Thyroid gland (tissue), 4 donors: Measurements from ENCODE around the gene PURB.

Source experiments
- POLR2A ChIP-seq, 2 donors: fragments of 450-650 bp; IDR thresholded peaks; one replicate each; pipeline ENCODE4 v1.6.1; 2017; ENCODE audit warnings: antibody characterized with exemption in 2 of 2, mild to moderate bottlenecking in 2 of 2, moderate library complexity in 1 of 2
- TF ChIP-seq, protein P1 (sequence below), 6 experiments: fragments of 200-600 bp in 3 of 6; fragments of 450-650 bp in 3 of 6; sonication (generic) in 3 of 6; IDR thresholded peaks; one replicate each; pipeline ENCODE4 v1.5.1; 2016 to 2019; ENCODE audit warnings: antibody characterized with exemption in 6 of 6, mild to moderate bottlenecking in 2 of 6, inconsistent platforms in 1 of 6, moderate library complexity in 1 of 6

DNA sequence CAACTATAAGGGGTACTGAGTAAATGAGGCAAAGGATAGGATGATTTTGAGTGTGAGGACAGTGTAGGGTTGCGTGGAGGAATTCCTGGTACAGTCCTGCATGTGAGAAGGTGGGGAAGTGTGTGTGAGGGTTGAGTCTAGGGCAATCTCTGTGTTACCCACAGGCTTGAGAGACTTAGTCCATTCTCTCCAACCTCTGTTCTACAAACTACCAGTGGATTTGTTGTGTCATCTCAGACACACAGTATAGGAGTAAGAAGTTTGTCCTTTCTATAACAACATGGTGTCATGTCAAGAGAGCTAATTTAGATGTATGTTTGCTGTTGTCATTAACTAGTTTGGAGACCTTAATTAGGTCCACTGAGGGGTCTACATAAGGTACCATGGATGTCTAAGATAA is 12.5 kb downstream of the PURB start:
- TF ChIP-seq POLR2A (IDR thresholded peaks at IDR 0.05), result no peak
- TF ChIP-seq, protein P1, sequence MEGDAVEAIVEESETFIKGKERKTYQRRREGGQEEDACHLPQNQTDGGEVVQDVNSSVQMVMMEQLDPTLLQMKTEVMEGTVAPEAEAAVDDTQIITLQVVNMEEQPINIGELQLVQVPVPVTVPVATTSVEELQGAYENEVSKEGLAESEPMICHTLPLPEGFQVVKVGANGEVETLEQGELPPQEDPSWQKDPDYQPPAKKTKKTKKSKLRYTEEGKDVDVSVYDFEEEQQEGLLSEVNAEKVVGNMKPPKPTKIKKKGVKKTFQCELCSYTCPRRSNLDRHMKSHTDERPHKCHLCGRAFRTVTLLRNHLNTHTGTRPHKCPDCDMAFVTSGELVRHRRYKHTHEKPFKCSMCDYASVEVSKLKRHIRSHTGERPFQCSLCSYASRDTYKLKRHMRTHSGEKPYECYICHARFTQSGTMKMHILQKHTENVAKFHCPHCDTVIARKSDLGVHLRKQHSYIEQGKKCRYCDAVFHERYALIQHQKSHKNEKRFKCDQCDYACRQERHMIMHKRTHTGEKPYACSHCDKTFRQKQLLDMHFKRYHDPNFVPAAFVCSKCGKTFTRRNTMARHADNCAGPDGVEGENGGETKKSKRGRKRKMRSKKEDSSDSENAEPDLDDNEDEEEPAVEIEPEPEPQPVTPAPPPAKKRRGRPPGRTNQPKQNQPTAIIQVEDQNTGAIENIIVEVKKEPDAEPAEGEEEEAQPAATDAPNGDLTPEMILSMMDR (IDR thresholded peaks at IDR 0.05), result no peak
